Smooth muscle cell (in vitro differentiated cells): ENCODE results near the gene RAB13. TPM values are rescaled to one million over a fixed set of nuclear protein-coding genes. Genes with fewer than 3 reads are reported as not detected.

Experiments used
- DNase-seq: peaks from one replicate; lab custom pipeline; 2025; ENCODE audit not compliant: unreplicated experiment; lab: John Stamatoyannopoulos, UW
- H2AFZ ChIP-seq: fragments of 200-600 bp; sonication (generic); 2 replicates; pipeline ENCODE4 v1.6.0; 2016; ENCODE audit warnings: antibody characterized with exemption, low read depth, mild to moderate bottlenecking
- H3F3A ChIP-seq: fragments of 200-600 bp; sonication (generic); 2 replicates; pipeline ENCODE4 v1.6.0; 2017; ENCODE audit warnings: antibody characterized with exemption, low read depth
- H3K27ac ChIP-seq: fragments of 200-600 bp; sonication (generic); 2 replicates; pipeline ENCODE4 v1.5.1; 2016; ENCODE audit warnings: low read depth, mild to moderate bottlenecking
- H3K27me3 ChIP-seq: fragments of 200-600 bp; sonication (generic); 2 replicates; pipeline ENCODE4 v1.6.1; 2016; ENCODE audit warnings: low read depth, mild to moderate bottlenecking
- H3K36me3 ChIP-seq: fragments of 200-600 bp; sonication (generic); 2 replicates; pipeline ENCODE4 v1.5.1; 2016; ENCODE audit warnings: low read depth
- H3K4me1 ChIP-seq: fragments of 200-600 bp; sonication (generic); 2 replicates; pipeline ENCODE4 v1.5.1; 2016; ENCODE audit warnings: low read depth
- H3K4me2 ChIP-seq: fragments of 200-600 bp; sonication (generic); 2 replicates; pipeline ENCODE4 v1.6.0; 2016; ENCODE audit warnings: mild to moderate bottlenecking
- H3K4me3 ChIP-seq: fragments of 200-600 bp; sonication (generic); 2 replicates; pipeline ENCODE4 v1.5.1; 2016; ENCODE audit warnings: mild to moderate bottlenecking
- H3K79me2 ChIP-seq: fragments of 200-600 bp; sonication (generic); 2 replicates; pipeline ENCODE4 v1.6.0; 2016; ENCODE audit warnings: low read depth, mild to moderate bottlenecking
- H3K9ac ChIP-seq: fragments of 200-600 bp; sonication (generic); 2 replicates; pipeline ENCODE4 v1.6.0; 2016; ENCODE audit warnings: low read depth
- H3K9me3 ChIP-seq: fragments of 200-600 bp; sonication (generic); replicated peaks from 2 replicates; pipeline ENCODE4 v1.5.1; 2016; ENCODE audit warnings: low read depth
- H4K20me1 ChIP-seq: fragments of 200-600 bp; sonication (generic); 2 replicates; pipeline ENCODE4 v1.6.0; 2016; ENCODE audit warnings: low read depth
- WGBS: methylation state at CpG from one replicate; pipeline ENCODE4 v1.1.7; 2016; ENCODE audit warnings: low lambda C conversion rate; 5-methylcytosine and 5-hydroxymethylcytosine counted together
- polyA plus RNA-seq: library from polyadenylated mRNA; unstranded; fragments of >200 nt; fragmentation: Nextera tagmentation; extraction: Ambion mirVana; gene quantifications from 2 replicates; pipeline ENCODE4 v1.2.1, GENCODE V29; 2016
- total RNA-seq: library from RNA; depleted of rRNA; stranded (reverse); fragments of >200 nt; gene quantifications from 2 replicates; pipeline ENCODE4 v1.2.3, GENCODE V29; 2014
- TF ChIP-seq, protein P1 (sequence below): fragments of 200-600 bp; sonication (generic); IDR thresholded peaks from 2 replicates; pipeline ENCODE4 v1.5.1; 2017; ENCODE audit warnings: borderline replicate concordance, mild to moderate bottlenecking, antibody characterized with exemption; ENCODE audit not compliant: insufficient read depth, poor library complexity, severe bottlenecking

RAB13 gene
- total and polyA plus RNA-seq, 2 experiments from 2014 or later = 48.3 to 131 TPM

GRCh38 chr1:153963850-153964331 is 22.2 kb downstream of the RAB13 start:
- WGBS = 2% methylated on average over 22 of the region's 22 CpGs
- Histone ChIP-seq H3K36me3 (no peaks in the 10 kb centered on the region), H3K4me3 (peak overlapping the region; percentile 77), H3K27me3 (no peaks in the 10 kb centered on the region), H3K4me1 (peaks cover 28% of the 10 kb centered on the region), H3K79me2 (peaks cover 33% of the 10 kb centered on the region), H2AFZ (peak overlapping the region; percentile 50), H3K9me3 (no peaks in the 10 kb centered on the region), H3K4me2 (peak overlapping the region; percentile 89), H3K9ac (peak overlapping the region; percentile 93), H3F3A (peaks cover 10% of the 10 kb centered on the region), H4K20me1 (peaks cover 15% of the 10 kb centered on the region), H3K27ac (peak overlapping the region; percentile 93)
- peak; percentile 45 for DNase-seq
- TF ChIP-seq, protein P1, sequence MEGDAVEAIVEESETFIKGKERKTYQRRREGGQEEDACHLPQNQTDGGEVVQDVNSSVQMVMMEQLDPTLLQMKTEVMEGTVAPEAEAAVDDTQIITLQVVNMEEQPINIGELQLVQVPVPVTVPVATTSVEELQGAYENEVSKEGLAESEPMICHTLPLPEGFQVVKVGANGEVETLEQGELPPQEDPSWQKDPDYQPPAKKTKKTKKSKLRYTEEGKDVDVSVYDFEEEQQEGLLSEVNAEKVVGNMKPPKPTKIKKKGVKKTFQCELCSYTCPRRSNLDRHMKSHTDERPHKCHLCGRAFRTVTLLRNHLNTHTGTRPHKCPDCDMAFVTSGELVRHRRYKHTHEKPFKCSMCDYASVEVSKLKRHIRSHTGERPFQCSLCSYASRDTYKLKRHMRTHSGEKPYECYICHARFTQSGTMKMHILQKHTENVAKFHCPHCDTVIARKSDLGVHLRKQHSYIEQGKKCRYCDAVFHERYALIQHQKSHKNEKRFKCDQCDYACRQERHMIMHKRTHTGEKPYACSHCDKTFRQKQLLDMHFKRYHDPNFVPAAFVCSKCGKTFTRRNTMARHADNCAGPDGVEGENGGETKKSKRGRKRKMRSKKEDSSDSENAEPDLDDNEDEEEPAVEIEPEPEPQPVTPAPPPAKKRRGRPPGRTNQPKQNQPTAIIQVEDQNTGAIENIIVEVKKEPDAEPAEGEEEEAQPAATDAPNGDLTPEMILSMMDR = no peak

GRCh38 chr1:153963030-153963849 is 22.9 kb downstream of the RAB13 start, which contains the start of gene SLC39A1:
SLC39A1 (minus strand) TSS chr1:153963537; CDS start chr1:153962715, 822 bp downstream.
- Histone ChIP-seq H3K27me3 (no peaks in the 10 kb centered on the region), H3K9ac (peak within 1 kb of the TSS; percentile 93), H3K9me3 (no peaks in the 10 kb centered on the region), H3K36me3 (no peaks in the 10 kb centered on the region), H2AFZ (peak within 1 kb of the TSS; percentile 50), H3K79me2 (peaks cover 34% of the 10 kb centered on the region), H3K4me1 (peaks cover 28% of the 10 kb centered on the region), H3F3A (peaks cover 10% of the 10 kb centered on the region), H3K27ac (peak within 1 kb of the TSS; percentile 93), H3K4me3 (peak within 1 kb of the TSS; percentile 77), H3K4me2 (peak within 1 kb of the TSS; percentile 89), H4K20me1 (peaks cover 15% of the 10 kb centered on the region)
- DNase-seq = peak; percentile 94
- TF ChIP-seq, protein P1 = no peak
- under 1% methylated on average over 52 of the region's 54 CpGs for WGBS

DNA sequence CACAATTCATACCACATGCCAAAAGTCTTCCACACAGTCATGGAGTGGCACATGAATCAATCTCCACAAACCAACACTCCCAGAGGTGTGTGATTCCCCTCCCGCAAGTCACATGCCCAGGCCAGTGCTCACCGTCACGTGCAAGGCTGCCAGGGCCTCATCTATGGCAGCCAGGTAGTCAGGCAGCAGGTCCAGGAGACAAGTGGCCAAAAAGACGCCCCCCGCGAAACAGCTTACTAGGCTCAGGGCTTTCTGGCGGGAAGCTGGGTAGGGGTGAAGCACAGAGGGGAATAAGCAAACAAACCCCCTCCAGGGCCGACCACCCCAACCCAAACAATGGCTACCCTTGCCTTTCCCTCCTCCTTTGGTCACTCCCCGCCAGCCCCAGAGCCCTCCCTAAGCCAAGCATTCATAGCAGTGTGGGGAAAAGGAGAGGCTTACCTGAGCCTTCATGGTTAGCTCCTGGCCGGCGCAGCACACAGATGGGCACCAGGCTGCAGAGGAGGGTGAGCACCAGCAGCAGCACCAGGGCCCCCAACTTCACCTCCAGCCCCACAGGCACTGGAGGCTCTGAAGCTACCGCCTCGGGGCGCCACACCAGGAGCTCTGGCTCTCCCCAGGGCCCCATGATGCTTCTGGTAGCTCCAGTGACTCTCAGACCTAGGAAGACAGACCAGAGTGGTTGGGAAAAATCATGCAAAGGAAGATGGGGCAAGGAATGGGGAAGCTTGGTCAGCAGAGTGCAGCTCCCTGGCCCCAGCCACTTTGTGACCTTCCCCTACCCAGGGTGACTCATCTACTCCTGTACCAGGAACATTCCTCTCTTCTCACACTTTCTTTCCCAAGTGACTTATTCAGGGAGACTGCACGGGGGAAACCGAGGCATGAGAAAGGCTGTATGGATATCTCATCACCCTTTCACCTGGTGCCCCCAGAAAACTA is 23.8 kb downstream of the RAB13 start:
- WGBS = 17% methylated on average over 16 of the region's 16 CpGs
- peaks cover 26% of the 10 kb centered on the region for H3K4me1 ChIP-seq
- H3K4me3 ChIP-seq = peak overlapping the region; percentile 77
- DNase-seq = no peak
- H2AFZ ChIP-seq = peak overlapping the region; percentile 50
- peak overlapping the region; percentile 89 for H3K4me2 ChIP-seq
- peaks cover 10% of the 10 kb centered on the region for H3F3A ChIP-seq
- no peaks in the 10 kb centered on the region for H3K27me3 ChIP-seq
- H3K27ac ChIP-seq = peak overlapping the region; percentile 93
- no peaks in the 10 kb centered on the region for H3K36me3 ChIP-seq
- peaks cover 42% of the 10 kb centered on the region for H3K79me2 ChIP-seq
- TF ChIP-seq, protein P1 = no peak
- peak overlapping the region; percentile 93 for H3K9ac ChIP-seq
- peaks cover 21% of the 10 kb centered on the region for H4K20me1 ChIP-seq
- no peaks in the 10 kb centered on the region for H3K9me3 ChIP-seq
